GM13977 (cell line): ENCODE measurements around the gene SH3GL1.

Experiments used
- DNase-seq: peaks from one replicate; pipeline ENCODE4 v3.0.0; 2012; ENCODE audit warnings: low spot score
- CTCF ChIP-seq: IDR thresholded peaks from 2 replicates; pipeline ENCODE4 v1.5.1; 2012; ENCODE audit warnings: mild to moderate bottlenecking, control low read depth; ENCODE audit not compliant: insufficient read depth; ENCODE audit errors: extremely low read depth, missing control alignments
- in situ Hi-C: fragments of 300-500 bp; cut with MboI; formaldehyde crosslinking; loops from one replicate; pipeline ENCODE4 v1.12.0; 2022; ENCODE audit warnings: low sequenced_read_pairs, low pct_unique_long_range_greater_than_20kb, mixed read lengths, inconsistent platforms; ENCODE audit not compliant: unreplicated experiment

SH3GL1 gene

GRCh38 chr19:4431808-4432674 is 31.7 kb upstream of the SH3GL1 start:
- peak; percentile 71 for DNase-seq
- TF ChIP-seq CTCF, result no peak
- in situ Hi-C loops, result no loop called here

- TF ChIP-seq CTCF, result no peak
- in situ Hi-C loops, result no loop called here
- DNase-seq, result peak; percentile 38
Observed at GRCh38 chr19:4431296-4431695, 30.9 kb upstream of the SH3GL1 start.

GRCh38 chr19:4430760-4431159 is 30.4 kb upstream of the SH3GL1 start:
- TF ChIP-seq CTCF, result no peak
- peak; percentile 66 for DNase-seq
- in situ Hi-C loops, result no loop called here

- no peak for DNase-seq
- TF ChIP-seq CTCF, result no peak
- in situ Hi-C loops, result no loop called here
Observed at GRCh38 chr19:4429771-4430171, 29.4 kb upstream of the SH3GL1 start.

GRCh38 chr19:4429256-4429655 is 28.9 kb upstream of the SH3GL1 start:
- DNase-seq, result no peak
- TF ChIP-seq CTCF, result no peak
- in situ Hi-C loops, result no loop called here

GRCh38 chr19:4428326-4428975 is 28.1 kb upstream of the SH3GL1 start:
- TF ChIP-seq CTCF, result no peak
- DNase-seq, result no peak

More at GRCh38 chr19:4428326-4428975, 28.1 kb upstream of the SH3GL1 start:
- in situ Hi-C loops, result no loop called here
